ENCODE results near the gene FAM131B.

FAM131B gene

GRCh38 chr7:143356414-143357050, 6.0 kb downstream of the FAM131B start:
- no peak for DNase-seq

- no peak for DNase-seq
These were observed 6.8 kb downstream of the FAM131B start for GRCh38 chr7:143355450-143356385.

GRCh38 chr7:143354965-143355364, 7.5 kb downstream of the FAM131B start:
- DNase-seq: no peak

GRCh38 chr7:143354376-143354775, 8.1 kb downstream of the FAM131B start:
- no peak for DNase-seq

- DNase-seq: no peak
These were observed 9.9 kb downstream of the FAM131B start for GRCh38 chr7:143352531-143353002.

- no peak for DNase-seq
These were observed 10.9 kb downstream of the FAM131B start for GRCh38 chr7:143351574-143351973.

- no peak for DNase-seq
These were observed 11.5 kb downstream of the FAM131B start for GRCh38 chr7:143351060-143351459.

GRCh38 chr7:143347950-143348349, 14.6 kb downstream of the FAM131B start:
- DNase-seq: no peak

GRCh38 chr7:143346018-143346417, 16.5 kb downstream of the FAM131B start:
- DNase-seq: no peak

- peak; percentile 70 for DNase-seq
These were observed 17.0 kb downstream of the FAM131B start for GRCh38 chr7:143345428-143345900.

- DNase-seq: no peak
These were observed 18.9 kb downstream of the FAM131B start for GRCh38 chr7:143343596-143343995.

GRCh38 chr7:143341842-143342241, 20.7 kb downstream of the FAM131B start:
- DNase-seq: no peak

- DNase-seq: no peak
These were observed 25.3 kb downstream of the FAM131B start for GRCh38 chr7:143337216-143337615.

- no peak for DNase-seq
These were observed 28.3 kb downstream of the FAM131B start for GRCh38 chr7:143334244-143334643.

GRCh38 chr7:143331179-143331801, 31.2 kb downstream of the FAM131B start:
- DNase-seq: no peak

- no peak for DNase-seq
These were observed 32.9 kb downstream of the FAM131B start for GRCh38 chr7:143329471-143330170.

GRCh38 chr7:143327903-143328302, 34.6 kb downstream of the FAM131B start:
- no peak for DNase-seq

GRCh38 chr7:143325240-143325639, 37.3 kb downstream of the FAM131B start:
- DNase-seq: no peak

GRCh38 chr7:143323653-143324052, 38.9 kb downstream of the FAM131B start:
- no peak for DNase-seq

- DNase-seq: no peak
These were observed 39.5 kb downstream of the FAM131B start for GRCh38 chr7:143322760-143323633.

GRCh38 chr7:143321734-143322133, 40.8 kb downstream of the FAM131B start:
- DNase-seq: no peak

GRCh38 chr7:143321242-143321641, 41.3 kb downstream of the FAM131B start:
- DNase-seq: no peak
